ENCODE data around the gene SVEP1. TPM values are rescaled to one million over a fixed set of nuclear protein-coding genes. Genes with fewer than 3 reads are reported as not detected.
A peak's percentile ranks its signal among the peaks of the same experiment; 100 is the strongest.
"Not testable (repeated sequence)": the region's sequence is repeated elsewhere in the genome, so short reads cannot be mapped to it uniquely, and the experiment has no call there.

The SVEP1 gene
- total RNA-seq, 1 donor from 2014 or later = 1.3 TPM

DNA sequence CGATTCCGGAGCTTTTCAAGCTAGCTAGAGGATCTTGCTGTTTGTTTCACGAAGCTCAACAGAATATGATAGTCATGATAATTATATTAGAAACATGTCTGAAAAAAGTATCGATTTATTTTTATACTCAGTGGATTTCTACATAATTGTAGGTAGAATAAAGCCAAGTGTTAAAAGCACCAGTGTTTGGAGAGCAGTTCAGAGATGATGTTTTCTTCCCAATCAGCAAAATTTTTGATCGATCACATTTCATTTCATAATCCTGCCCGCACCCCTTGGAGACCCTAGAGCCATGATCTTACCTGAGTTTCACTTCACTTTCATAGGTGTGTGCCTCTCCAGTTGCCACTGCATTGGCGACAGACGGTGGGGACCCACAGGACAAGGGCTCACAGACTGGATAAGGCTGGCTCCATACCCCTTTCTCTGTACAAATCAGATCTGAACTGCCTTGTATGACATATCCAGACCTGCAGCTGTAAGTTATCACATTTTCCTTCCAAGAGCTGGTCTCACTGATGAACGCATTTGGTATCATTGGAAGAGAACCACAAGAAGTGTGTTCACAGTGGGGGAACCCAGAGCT, 173.6 kb downstream of the SVEP1 start:
- DNase-seq (ENCODE audit: low read depth) (no peak), FAIRE-seq (no peak)
- Histone ChIP-seq H3K4me3 (ENCODE audit: low read depth, low read length) (no peak overlapping the region), H3K27me3 (ENCODE audit: control insufficient read depth, insufficient read depth, low read length) (no peaks in the 10 kb centered on the region), H3K36me3 (ENCODE audit: control insufficient read depth, insufficient read depth, low read length) (no peaks in the 10 kb centered on the region)
- TF ChIP-seq, protein P1, sequence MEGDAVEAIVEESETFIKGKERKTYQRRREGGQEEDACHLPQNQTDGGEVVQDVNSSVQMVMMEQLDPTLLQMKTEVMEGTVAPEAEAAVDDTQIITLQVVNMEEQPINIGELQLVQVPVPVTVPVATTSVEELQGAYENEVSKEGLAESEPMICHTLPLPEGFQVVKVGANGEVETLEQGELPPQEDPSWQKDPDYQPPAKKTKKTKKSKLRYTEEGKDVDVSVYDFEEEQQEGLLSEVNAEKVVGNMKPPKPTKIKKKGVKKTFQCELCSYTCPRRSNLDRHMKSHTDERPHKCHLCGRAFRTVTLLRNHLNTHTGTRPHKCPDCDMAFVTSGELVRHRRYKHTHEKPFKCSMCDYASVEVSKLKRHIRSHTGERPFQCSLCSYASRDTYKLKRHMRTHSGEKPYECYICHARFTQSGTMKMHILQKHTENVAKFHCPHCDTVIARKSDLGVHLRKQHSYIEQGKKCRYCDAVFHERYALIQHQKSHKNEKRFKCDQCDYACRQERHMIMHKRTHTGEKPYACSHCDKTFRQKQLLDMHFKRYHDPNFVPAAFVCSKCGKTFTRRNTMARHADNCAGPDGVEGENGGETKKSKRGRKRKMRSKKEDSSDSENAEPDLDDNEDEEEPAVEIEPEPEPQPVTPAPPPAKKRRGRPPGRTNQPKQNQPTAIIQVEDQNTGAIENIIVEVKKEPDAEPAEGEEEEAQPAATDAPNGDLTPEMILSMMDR (IDR thresholded peaks at IDR 0.05; ENCODE audit: insufficient read depth, low read length, severe bottlenecking) = no peak

DNA sequence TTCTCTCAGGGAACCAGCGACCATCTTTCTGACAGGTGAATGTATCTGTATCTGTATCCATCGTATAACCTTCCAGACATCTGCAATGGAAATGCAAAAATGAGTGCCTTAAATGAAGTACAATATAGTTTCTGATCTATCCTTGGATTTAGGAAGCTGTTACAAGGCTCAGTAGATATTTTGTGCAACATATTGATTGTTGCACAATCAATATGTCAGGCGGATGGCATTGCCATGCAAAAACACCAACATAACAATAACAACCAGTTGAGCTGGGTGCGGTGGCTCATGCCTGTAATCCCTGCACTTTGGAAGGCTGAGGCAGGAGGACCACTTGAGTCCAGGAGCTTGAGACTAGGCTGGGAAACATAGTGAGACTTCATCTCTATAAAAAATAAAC, 175.1 kb downstream of the SVEP1 start:
- TF ChIP-seq, protein P1 (IDR thresholded peaks at IDR 0.05; ENCODE audit: insufficient read depth, low read length, severe bottlenecking) = no peak
- H3K4me3 ChIP-seq (ENCODE audit: low read depth, low read length) = no peak overlapping the region
- no peak for DNase-seq (ENCODE audit: low read depth)
- no peaks in the 10 kb centered on the region for H3K36me3 ChIP-seq (ENCODE audit: control insufficient read depth, insufficient read depth, low read length)
- FAIRE-seq = peak; percentile 85
- H3K27me3 ChIP-seq (ENCODE audit: control insufficient read depth, insufficient read depth, low read length) = no peaks in the 10 kb centered on the region

DNA sequence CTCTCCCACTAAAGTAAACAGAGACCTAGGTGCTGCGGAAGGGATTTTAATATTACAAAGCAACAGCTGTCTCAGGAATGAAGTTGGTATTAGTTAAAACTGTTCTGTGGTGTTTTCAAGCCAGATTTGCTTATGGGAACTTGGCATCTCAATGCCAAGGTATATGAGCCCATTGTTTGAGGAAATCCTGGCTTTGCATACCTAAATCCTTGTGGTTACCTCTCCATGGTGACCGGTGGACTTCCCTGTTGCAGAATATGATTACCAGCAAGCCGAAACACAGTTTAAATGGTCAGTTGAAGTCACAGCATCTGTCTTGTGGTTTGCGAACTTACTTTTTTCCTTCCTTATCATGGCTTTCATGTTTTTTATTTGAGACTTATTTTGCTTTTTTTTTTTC, 179.6 kb downstream of the SVEP1 start:
- FAIRE-seq (no peak), DNase-seq (ENCODE audit: low read depth) (no peak)
- Histone ChIP-seq H3K4me3 (ENCODE audit: low read depth, low read length) (no peak overlapping the region), H3K36me3 (ENCODE audit: control insufficient read depth, insufficient read depth, low read length) (no peaks in the 10 kb centered on the region), H3K27me3 (ENCODE audit: control insufficient read depth, insufficient read depth, low read length) (no peaks in the 10 kb centered on the region)
- TF ChIP-seq, protein P1 (IDR thresholded peaks at IDR 0.05; ENCODE audit: insufficient read depth, low read length, severe bottlenecking) = no peak

DNA sequence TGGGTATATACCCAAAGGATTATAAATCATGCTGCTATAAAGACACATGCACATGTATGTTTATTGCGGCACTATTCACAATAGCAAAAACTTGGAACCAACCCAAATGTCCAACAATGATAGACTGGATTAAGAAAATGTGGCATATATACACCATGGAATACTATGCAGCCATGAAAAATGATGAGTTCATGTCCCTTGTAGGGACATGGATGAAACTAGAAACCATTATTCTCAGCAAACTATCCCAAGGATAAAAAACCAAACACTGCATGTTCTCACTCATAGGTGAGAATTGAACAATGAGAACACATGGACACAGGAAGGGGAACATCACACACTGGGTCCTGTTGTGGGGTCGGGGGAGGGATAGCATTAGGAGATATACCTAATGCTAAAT, 180.5 kb downstream of the SVEP1 start:
- not testable (repeated sequence) for FAIRE-seq; H3K36me3 ChIP-seq (ENCODE audit: control insufficient read depth, insufficient read depth, low read length)

DNA sequence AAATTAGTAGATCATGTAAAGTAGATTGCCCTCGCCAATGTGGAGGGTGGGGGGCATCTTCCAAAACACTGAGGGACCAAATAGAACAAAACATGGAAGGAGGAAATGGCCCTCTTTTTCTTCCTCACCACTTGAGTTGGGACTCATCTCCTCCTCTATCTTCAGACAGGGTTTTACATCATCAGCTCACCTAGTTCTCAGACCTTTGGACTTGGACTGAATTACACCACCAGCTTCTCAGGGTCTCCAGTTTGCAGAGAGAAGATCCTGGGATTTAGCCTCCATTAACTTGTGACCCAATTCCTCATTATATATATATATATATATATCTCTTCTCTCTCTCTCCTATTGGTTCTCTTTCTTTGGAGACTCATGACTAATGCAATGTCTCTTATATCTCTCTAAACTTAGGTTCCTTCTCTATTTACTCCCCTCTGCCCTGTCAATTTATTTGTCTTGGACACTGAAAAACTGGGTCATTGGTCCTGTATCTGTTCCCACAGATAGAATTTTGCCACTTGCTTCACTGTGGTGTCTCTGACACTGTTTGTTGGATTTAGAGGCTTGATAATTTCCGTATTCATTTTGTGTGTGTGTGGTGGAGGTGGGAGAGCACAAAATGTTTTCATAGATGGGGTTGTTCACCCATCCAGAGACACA, 187.6 kb downstream of the SVEP1 start:
- no peaks in the 10 kb centered on the region for H3K36me3 ChIP-seq (ENCODE audit: control insufficient read depth, insufficient read depth, low read length)
- FAIRE-seq = no peak
- no peaks in the 10 kb centered on the region for H3K27me3 ChIP-seq (ENCODE audit: control insufficient read depth, insufficient read depth, low read length)
- DNase-seq (ENCODE audit: low read depth) = no peak
- TF ChIP-seq, protein P1 (IDR thresholded peaks at IDR 0.05; ENCODE audit: insufficient read depth, low read length, severe bottlenecking) = no peak
- no peak overlapping the region for H3K4me3 ChIP-seq (ENCODE audit: low read depth, low read length)

More for the DNA sequence above, 180.5 kb downstream of the SVEP1 start:
- not testable (repeated sequence) for H3K4me3 ChIP-seq (ENCODE audit: low read depth, low read length); DNase-seq (ENCODE audit: low read depth); H3K27me3 ChIP-seq (ENCODE audit: control insufficient read depth, insufficient read depth, low read length)

DNA sequence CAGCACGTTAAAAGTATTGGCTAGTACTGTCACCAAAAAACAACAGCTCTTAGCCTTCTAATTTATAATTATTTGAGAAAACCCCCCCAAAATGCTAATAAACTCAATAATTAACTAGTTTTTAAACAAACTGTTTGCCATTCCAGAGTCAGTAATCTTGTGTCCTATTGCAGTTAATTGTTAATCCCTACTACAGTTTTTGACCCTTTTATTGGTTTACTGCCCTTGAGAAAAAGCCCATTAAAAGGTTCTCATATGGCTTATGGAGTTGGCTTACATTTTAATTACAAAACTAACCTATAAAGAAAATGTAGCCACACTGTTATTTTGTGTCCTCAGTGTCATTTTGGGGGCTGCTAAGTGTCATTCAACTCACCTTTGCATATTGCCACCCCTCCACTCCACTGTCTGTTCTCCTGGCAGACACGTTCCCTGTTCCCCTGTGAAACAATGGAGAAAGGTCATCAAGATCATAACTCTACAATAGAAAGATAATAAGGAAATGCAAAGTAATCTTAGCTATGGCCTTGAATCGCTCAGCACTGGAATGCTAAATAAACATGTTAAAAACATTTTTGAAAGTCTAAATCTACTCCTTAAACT, 190.3 kb downstream of the SVEP1 start:
- TF ChIP-seq, protein P1 (IDR thresholded peaks at IDR 0.05; ENCODE audit: insufficient read depth, low read length, severe bottlenecking) = no peak
- no peak overlapping the region for H3K4me3 ChIP-seq (ENCODE audit: low read depth, low read length)
- H3K36me3 ChIP-seq (ENCODE audit: control insufficient read depth, insufficient read depth, low read length) = no peaks in the 10 kb centered on the region
- FAIRE-seq (no peak), DNase-seq (ENCODE audit: low read depth) (no peak)
- no peaks in the 10 kb centered on the region for H3K27me3 ChIP-seq (ENCODE audit: control insufficient read depth, insufficient read depth, low read length)

All from bronchial epithelial cell (primary cell).